HG02852 (cell line): ENCODE measurements around the gene ATXN3.

ENCODE experiments used
- ATAC-seq: cut with Tn5 transposase; IDR thresholded peaks from one replicate; pipeline ENCODE4 v1.9.1; 2021; ENCODE audit warnings: mild to moderate bottlenecking, moderate library complexity; ENCODE audit not compliant: unreplicated experiment

The ATXN3 gene

GRCh38 chr14:92010644-92011043 lies 95.7 kb downstream of the ATXN3 start:
- no peak for ATAC-seq

GRCh38 chr14:92009604-92010003 lies 96.8 kb downstream of the ATXN3 start:
- no peak for ATAC-seq
